HepG2 (cell line): ENCODE measurements around the gene LHX1. TPM values are rescaled to one million over a fixed set of nuclear protein-coding genes. Genes with fewer than 3 reads are reported as not detected.

Experiments used
- ATF2 ChIP-seq: sonication (generic); formaldehyde crosslinking; IDR thresholded peaks from 2 replicates; pipeline ENCODE4 v1.4.0; 2020; ENCODE audit warnings: missing genetic modification reagents
- BRCA1 ChIP-seq: sonication (generic); formaldehyde crosslinking; IDR thresholded peaks from 2 replicates; pipeline ENCODE4 v1.4.0; 2020; ENCODE audit warnings: missing genetic modification reagents
- KMT2A ChIP-seq: sonication (generic); formaldehyde crosslinking; IDR thresholded peaks from 2 replicates; pipeline ENCODE4 v1.4.0; 2020; ENCODE audit warnings: missing genetic modification reagents
- NFIC ChIP-seq: IDR thresholded peaks from 2 replicates; pipeline ENCODE4 v1.6.1; 2012; ENCODE audit warnings: mild to moderate bottlenecking, low read length, inconsistent platforms
- RBM39 ChIP-seq: fragments of 200-400 bp; formaldehyde crosslinking; IDR thresholded peaks from one replicate; pipeline ENCODE4 v1.6.1; 2018; ENCODE audit warnings: antibody characterized with exemption, mild to moderate bottlenecking, low read depth, low read length; ENCODE audit not compliant: poor library complexity, severe bottlenecking
- REST ChIP-seq, 2 experiments: IDR thresholded peaks; 2 replicates each; pipeline ENCODE4 v1.6.1; 2011 to 2012; ENCODE audit warnings: low read length in 2 of 2, borderline replicate concordance in 1 of 2, low read depth in 1 of 2, mild to moderate bottlenecking in 1 of 2, moderate library complexity in 1 of 2
- TOPORS ChIP-seq: sonication (generic); formaldehyde crosslinking; IDR thresholded peaks from 2 replicates; pipeline ENCODE4 v1.8.0; 2023; ENCODE audit warnings: mild to moderate bottlenecking, missing genetic modification reagents
- U2AF1 ChIP-seq: fragments of 200-400 bp; formaldehyde crosslinking; optimal IDR thresholded peaks from 2 replicates; pipeline ENCODE3; 2017; ENCODE audit warnings: mild to moderate bottlenecking, low read depth, low read length
- ZFP41 ChIP-seq: sonication (generic); formaldehyde crosslinking; IDR thresholded peaks from 2 replicates; pipeline ENCODE4 v1.4.0; 2020; ENCODE audit warnings: mild to moderate bottlenecking, missing genetic modification reagents, borderline replicate concordance
- ZNF10 ChIP-seq: sonication (generic); formaldehyde crosslinking; IDR thresholded peaks from 2 replicates; pipeline ENCODE4 v1.4.0; 2020; ENCODE audit warnings: mild to moderate bottlenecking, low read depth, missing genetic modification reagents, borderline replicate concordance
- ZNF282 ChIP-seq: fragments of 450-650 bp; IDR thresholded peaks from 2 replicates; pipeline ENCODE4 v1.6.1; 2018; ENCODE audit not compliant: partially characterized antibody
- ZNF362 ChIP-seq: sonication (generic); formaldehyde crosslinking; IDR thresholded peaks from 2 replicates; pipeline ENCODE4 v1.4.0; 2020; ENCODE audit warnings: missing genetic modification reagents, mild to moderate bottlenecking, borderline replicate concordance
- ZNF563 ChIP-seq: sonication (generic); formaldehyde crosslinking; IDR thresholded peaks from 2 replicates; pipeline ENCODE4 v1.8.0; 2022; ENCODE audit warnings: mild to moderate bottlenecking, moderate library complexity, missing genetic modification reagents
- ZNF678 ChIP-seq: sonication (generic); formaldehyde crosslinking; IDR thresholded peaks from 2 replicates; pipeline ENCODE4 v1.4.0; 2020; ENCODE audit warnings: mild to moderate bottlenecking, missing genetic modification reagents
- ZNF687 ChIP-seq: sonication (generic); formaldehyde crosslinking; IDR thresholded peaks from 2 replicates; pipeline ENCODE4 v1.5.1; 2020; ENCODE audit warnings: mild to moderate bottlenecking, missing genetic modification reagents, moderate library complexity
- ZNF841 ChIP-seq: sonication (generic); formaldehyde crosslinking; IDR thresholded peaks from 2 replicates; pipeline ENCODE4 v1.8.1; 2023; ENCODE audit warnings: missing genetic modification reagents, borderline replicate concordance
- polyA plus RNA-seq, 8 experiments: library from polyadenylated mRNA; depleted of rRNA in 3 of 8; stranded (reverse) in 7 of 8; unstranded in 1 of 8; fragments of >200 nt; fragmentation: Illumina TruSeq in 4 of 8; extraction: Trizol in 4 of 8; gene quantifications; 2 replicates each; pipeline versions ENCODE4 v1.2.1 to v1.2.3, GENCODE V29; 2011 to 2016; ENCODE audit warnings: low read depth in 4 of 8, missing spikeins in 1 of 8, mixed read lengths in 1 of 8; ENCODE audit not compliant: insufficient read depth in 1 of 8
- total RNA-seq, 5 experiments: library from RNA; depleted of rRNA; stranded (reverse); fragments of >200 nt; fragmentation: Illumina TruSeq; extraction: Trizol; gene quantifications; 2 replicates each; pipeline ENCODE4 v1.2.3, GENCODE V29; 2016; ENCODE audit warnings: low read depth in 1 of 5

The LHX1 gene
- total and polyA plus RNA-seq, 2 of the 13 experiments (the other 11 are each of a cell fraction or from before 2014, with no cell fraction given): not detected

DNA sequence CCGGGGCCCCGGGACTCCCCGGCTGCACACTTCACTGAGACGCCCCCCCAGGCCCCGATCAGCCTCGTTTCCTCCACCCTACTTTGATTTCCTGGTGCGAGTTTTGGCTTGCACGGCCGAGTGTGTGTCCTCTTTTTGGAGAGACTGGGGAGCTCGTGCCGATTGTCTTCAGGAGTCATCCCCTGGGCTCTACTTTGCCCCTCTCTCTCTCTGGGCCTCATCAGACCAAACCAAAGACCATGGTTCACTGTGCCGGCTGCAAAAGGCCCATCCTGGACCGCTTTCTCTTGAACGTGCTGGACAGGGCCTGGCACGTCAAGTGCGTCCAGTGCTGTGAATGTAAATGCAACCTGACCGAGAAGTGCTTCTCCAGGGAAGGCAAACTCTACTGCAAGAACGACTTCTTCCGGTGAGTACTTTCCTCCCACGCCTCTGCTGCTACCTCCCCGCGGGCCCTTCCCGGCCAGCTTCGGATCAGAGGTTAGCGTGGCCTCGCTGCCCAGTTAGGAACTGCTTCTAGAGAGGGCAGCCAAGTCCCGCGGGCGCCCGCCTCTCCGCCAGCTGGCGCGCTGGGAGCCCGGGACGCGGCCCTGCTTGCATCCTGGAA, 787 bp downstream of the LHX1 start (continued):
- TF ChIP-seq ZNF282 (no peak), RBM39 (peak; percentile 9), ZNF678 (CRISPR knock-in tag) (no peak), ZFP41 (CRISPR knock-in tag) (no peak), ATF2 (no peak), ZNF687 (CRISPR knock-in tag) (peak; percentile 31; the same call in 1 of the 2 replicates), BRCA1 (CRISPR knock-in tag) (no peak), ZNF362 (CRISPR knock-in tag) (no peak), ZNF10 (CRISPR knock-in tag) (no peak), ZNF841 (CRISPR knock-in tag) (no peak), TOPORS (no peak), ZNF563 (no peak), KMT2A (CRISPR knock-in tag) (no peak), NFIC (no peak), REST (IDR thresholded peaks at IDR 0.05; ENCODE audit: borderline replicate concordance in 1 of 2, low read depth in 1 of 2, low read length in 2 of 2) (peak; percentile 13 to 63; a peak in 3 of 4 replicates), U2AF1 (no peak)
